ENCODE measurements around the gene SLC7A8.
"Not testable (repeated sequence)": the region's sequence is repeated elsewhere in the genome, so short reads cannot be mapped to it uniquely, and the experiment has no call there.

SLC7A8 gene

GRCh38 chr14:23183479-23183878, at the start of gene SLC7A8:
Gene SLC7A8, minus strand, starts transcription at chr14:23183660. Its CDS starts 746 bp downstream, at chr14:23182914.
- no peak within 1 kb of the TSS for H3K27ac ChIP-seq
- TF ChIP-seq, protein P1, sequence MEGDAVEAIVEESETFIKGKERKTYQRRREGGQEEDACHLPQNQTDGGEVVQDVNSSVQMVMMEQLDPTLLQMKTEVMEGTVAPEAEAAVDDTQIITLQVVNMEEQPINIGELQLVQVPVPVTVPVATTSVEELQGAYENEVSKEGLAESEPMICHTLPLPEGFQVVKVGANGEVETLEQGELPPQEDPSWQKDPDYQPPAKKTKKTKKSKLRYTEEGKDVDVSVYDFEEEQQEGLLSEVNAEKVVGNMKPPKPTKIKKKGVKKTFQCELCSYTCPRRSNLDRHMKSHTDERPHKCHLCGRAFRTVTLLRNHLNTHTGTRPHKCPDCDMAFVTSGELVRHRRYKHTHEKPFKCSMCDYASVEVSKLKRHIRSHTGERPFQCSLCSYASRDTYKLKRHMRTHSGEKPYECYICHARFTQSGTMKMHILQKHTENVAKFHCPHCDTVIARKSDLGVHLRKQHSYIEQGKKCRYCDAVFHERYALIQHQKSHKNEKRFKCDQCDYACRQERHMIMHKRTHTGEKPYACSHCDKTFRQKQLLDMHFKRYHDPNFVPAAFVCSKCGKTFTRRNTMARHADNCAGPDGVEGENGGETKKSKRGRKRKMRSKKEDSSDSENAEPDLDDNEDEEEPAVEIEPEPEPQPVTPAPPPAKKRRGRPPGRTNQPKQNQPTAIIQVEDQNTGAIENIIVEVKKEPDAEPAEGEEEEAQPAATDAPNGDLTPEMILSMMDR (IDR thresholded peaks at IDR 0.05; ENCODE audit: low read depth, low read length, missing control alignments), result no peak
- DNase-seq, result no peak
- H3K36me3 ChIP-seq (replicated peaks), result no peaks in the 10 kb centered on the region
- H3K4me3 ChIP-seq (ENCODE audit: low read depth, low read length), result peak within 1 kb of the TSS; percentile 36
- peaks cover 22% of the 10 kb centered on the region for H3K27me3 ChIP-seq (replicated peaks)
- in situ Hi-C loops (cut with HindIII; ENCODE audit: low pct_ligation_motif_present, low sequenced_read_pairs), result no loop called here

DNA sequence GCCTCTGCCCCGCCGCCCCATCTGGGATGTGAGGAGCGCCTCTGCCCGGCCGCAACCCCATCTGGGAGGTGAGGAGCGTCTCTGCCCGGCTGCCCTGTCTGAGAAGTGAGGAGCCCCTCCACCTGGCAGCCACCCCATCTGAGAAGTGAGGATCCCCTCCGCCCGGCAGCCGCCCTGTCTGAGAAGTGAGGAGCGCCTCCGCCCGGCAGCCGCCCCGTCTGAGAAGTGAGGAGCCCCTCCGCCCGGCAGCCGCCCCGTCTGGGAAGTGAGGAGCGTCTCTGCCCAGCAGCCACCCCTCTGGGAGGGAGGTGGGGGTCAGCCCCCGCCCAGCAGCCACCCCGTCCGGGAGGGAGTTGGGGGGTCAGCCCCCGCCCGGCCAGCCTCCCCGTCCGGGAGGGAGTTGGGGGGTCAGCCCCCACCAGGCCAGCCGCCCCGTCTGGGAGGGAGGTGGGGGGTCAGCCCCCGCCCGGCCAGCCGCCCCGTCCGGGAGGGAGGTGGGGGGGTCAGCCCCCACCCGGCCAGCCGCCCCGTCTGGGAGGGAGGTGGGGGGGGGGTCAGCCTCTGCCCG, 48.9 kb upstream of the SLC7A8 start:
- H3K27ac ChIP-seq; H3K4me3 ChIP-seq (ENCODE audit: low read depth, low read length); H3K36me3 ChIP-seq (replicated peaks); in situ Hi-C loops (cut with HindIII; ENCODE audit: low pct_ligation_motif_present, low sequenced_read_pairs); DNase-seq; H3K27me3 ChIP-seq (replicated peaks): not testable (repeated sequence)

- in situ Hi-C loops (cut with HindIII; ENCODE audit: low pct_ligation_motif_present, low sequenced_read_pairs), result no loop called here
- no peak for DNase-seq
- Histone ChIP-seq H3K27ac (no peak overlapping the region), H3K4me3 (ENCODE audit: low read depth, low read length) (no peak overlapping the region), H3K36me3 (replicated peaks) (no peaks in the 10 kb centered on the region), H3K27me3 (replicated peaks) (no peaks in the 10 kb centered on the region)
- TF ChIP-seq, protein P1 (IDR thresholded peaks at IDR 0.05; ENCODE audit: low read depth, low read length, missing control alignments), result no peak
These were observed 45.4 kb upstream of the SLC7A8 start for GRCh38 chr14:23228812-23229211.

DNA sequence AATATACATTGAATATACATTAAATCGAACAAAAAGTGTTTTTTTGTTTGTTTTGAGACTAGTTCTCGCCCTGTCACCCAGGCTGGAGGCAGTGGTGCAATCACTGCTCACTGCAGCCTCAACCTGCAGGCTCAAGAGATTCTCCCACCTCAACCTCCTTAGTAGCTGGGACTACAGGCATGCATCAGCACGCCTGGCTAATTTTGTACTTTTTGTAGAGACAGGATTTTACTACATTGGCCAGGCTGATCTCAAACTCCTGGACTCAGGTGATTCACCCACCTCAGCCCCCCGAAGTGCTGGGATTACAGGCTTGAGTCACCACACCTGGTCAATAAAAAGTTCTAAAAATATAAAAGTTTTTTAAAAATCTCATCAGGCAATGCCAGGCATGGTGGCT, 44.1 kb upstream of the SLC7A8 start:
- TF ChIP-seq, protein P1 (IDR thresholded peaks at IDR 0.05; ENCODE audit: low read depth, low read length, missing control alignments), result no peak
- Histone ChIP-seq H3K4me3 (ENCODE audit: low read depth, low read length) (no peak overlapping the region), H3K27ac (no peak overlapping the region), H3K36me3 (replicated peaks) (no peaks in the 10 kb centered on the region), H3K27me3 (replicated peaks) (no peaks in the 10 kb centered on the region)
- no peak for DNase-seq
- in situ Hi-C loops (cut with HindIII; ENCODE audit: low pct_ligation_motif_present, low sequenced_read_pairs), result no loop called here

GRCh38 chr14:23224958-23225357, 41.5 kb upstream of the SLC7A8 start:
- in situ Hi-C loops (cut with HindIII; ENCODE audit: low pct_ligation_motif_present, low sequenced_read_pairs); H3K27ac ChIP-seq; H3K27me3 ChIP-seq (replicated peaks); H3K36me3 ChIP-seq (replicated peaks); H3K4me3 ChIP-seq (ENCODE audit: low read depth, low read length); DNase-seq: not testable (repeated sequence)

DNA sequence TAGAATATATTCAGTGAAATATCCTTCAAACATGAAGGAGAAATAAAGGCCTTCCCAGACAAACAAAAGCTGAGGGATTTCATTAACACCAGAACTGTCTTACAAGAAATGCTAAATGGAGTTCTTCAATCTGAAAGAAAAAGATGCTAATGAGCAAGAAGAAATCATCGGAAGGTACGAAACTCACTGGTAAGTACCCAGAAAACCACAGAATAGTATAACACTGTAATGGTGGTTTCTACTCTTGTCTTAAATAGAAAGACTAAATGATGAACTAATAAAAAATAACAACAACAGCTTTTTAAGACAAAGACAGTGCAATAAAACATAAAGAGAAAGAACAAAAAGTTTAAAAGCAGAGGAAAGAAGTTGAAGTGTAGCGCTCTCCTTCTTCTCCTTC, 35.6 kb upstream of the SLC7A8 start:
- H3K36me3 ChIP-seq (replicated peaks), result no peaks in the 10 kb centered on the region
- no peak overlapping the region for H3K4me3 ChIP-seq (ENCODE audit: low read depth, low read length)
- no peak overlapping the region for H3K27ac ChIP-seq
- DNase-seq, result no peak
- TF ChIP-seq, protein P1 (IDR thresholded peaks at IDR 0.05; ENCODE audit: low read depth, low read length, missing control alignments), result no peak
- in situ Hi-C loops (cut with HindIII; ENCODE audit: low pct_ligation_motif_present, low sequenced_read_pairs), result no loop called here
- H3K27me3 ChIP-seq (replicated peaks), result no peaks in the 10 kb centered on the region
